ENCODE measurements around the gene CHCHD3.

The CHCHD3 gene

DNA sequence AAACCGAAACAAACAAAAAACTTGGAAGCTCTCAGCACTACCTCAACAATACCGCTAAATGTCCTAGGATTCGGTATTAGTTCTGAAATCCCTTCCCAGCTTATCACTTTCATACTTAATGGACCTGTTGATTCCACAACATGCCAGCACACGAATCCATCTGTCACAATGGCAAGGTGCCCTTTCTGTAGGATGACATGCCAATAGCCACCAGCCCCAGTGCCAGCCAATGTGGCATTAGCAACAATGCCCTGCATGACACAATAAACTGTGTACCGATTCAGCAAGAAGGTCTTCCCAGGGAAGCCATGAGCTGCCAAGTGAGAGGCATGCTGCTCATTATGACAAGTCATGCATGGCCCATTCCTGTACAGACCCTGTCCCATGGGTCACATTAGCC is 35.6 kb upstream of the CHCHD3 start:
- no peak for DNase-seq (ENCODE audit: low read depth, low spot score)
- Histone ChIP-seq H3K9ac (ENCODE audit: insufficient read length, low read depth) (no peak overlapping the region), H3K4me3 (ENCODE audit: insufficient read length, low read depth) (no peak overlapping the region), H3K27me3 (ENCODE audit: insufficient read depth, insufficient read length) (no peaks in the 10 kb centered on the region), H3K4me1 (ENCODE audit: insufficient read depth, insufficient read length) (no peaks in the 10 kb centered on the region), H3K36me3 (ENCODE audit: insufficient read depth, insufficient read length, low read length) (no peaks in the 10 kb centered on the region), H3K9me3 (ENCODE audit: insufficient read depth, low read length) (no peaks in the 10 kb centered on the region)
- TF ChIP-seq SUZ12 (IDR thresholded peaks at IDR 0.05; ENCODE audit: extremely low read depth, insufficient read depth, insufficient read length) = no peak
- TF ChIP-seq YY1 (IDR thresholded peaks at IDR 0.05; ENCODE audit: insufficient read depth, insufficient read length) = no peak
- no peak for TF ChIP-seq ZNF274 (IDR thresholded peaks at IDR 0.05; ENCODE audit: low read depth, low read length)

DNA sequence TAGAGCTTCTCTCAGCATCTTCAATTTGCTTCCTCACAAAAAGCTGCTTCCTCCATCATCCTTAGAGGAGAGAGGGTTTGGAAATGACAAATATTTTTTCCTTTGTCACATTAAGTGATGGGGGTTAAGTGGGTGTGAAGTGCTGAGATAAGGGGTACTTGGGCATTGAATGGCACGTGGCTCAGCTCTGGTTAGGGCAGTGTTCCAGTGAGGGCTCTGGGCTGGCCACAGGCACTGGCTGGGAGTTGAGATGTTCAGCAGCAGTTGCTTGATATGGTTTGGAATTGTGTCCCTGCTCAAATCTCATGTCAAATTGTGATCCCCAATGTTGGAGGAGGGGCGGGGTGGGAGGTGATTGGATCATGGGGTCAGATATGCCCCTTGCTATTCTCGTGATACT is 33.7 kb upstream of the CHCHD3 start:
- no peak overlapping the region for H3K4me3 ChIP-seq (ENCODE audit: insufficient read length, low read depth)
- no peaks in the 10 kb centered on the region for H3K27me3 ChIP-seq (ENCODE audit: insufficient read depth, insufficient read length)
- H3K9ac ChIP-seq (ENCODE audit: insufficient read length, low read depth) = no peak overlapping the region
- H3K36me3 ChIP-seq (ENCODE audit: insufficient read depth, insufficient read length, low read length) = no peaks in the 10 kb centered on the region
- peaks cover under 1% of the 10 kb centered on the region; the same call in 1 of the 2 replicates for H3K9me3 ChIP-seq (ENCODE audit: insufficient read depth, low read length)
- H3K4me1 ChIP-seq (ENCODE audit: insufficient read depth, insufficient read length) = no peaks in the 10 kb centered on the region
- no peak for DNase-seq (ENCODE audit: low read depth, low spot score)
- TF ChIP-seq YY1 (IDR thresholded peaks at IDR 0.05; ENCODE audit: insufficient read depth, insufficient read length) (no peak), SUZ12 (IDR thresholded peaks at IDR 0.05; ENCODE audit: extremely low read depth, insufficient read depth, insufficient read length) (no peak), ZNF274 (IDR thresholded peaks at IDR 0.05; ENCODE audit: low read depth, low read length) (no peak)

DNA sequence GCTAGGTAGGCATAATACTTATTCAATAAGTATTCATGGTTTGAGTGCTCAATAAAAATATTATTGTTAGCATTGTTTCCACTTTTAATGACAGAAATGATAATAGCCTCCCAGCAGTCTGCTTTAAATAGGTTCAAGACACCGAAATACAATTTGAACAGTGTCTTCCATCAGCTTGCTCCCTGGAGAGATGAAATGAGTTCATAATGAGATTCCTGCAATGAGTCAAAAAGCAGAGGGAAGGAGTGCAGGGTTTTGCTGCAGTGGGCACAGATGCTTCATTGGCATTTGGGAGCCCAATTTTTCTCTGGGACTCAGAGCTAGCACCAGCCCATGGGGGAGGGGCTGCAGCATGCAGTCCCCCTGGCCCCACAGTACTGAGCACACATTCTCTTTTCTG is 32.6 kb upstream of the CHCHD3 start:
- H3K36me3 ChIP-seq (ENCODE audit: insufficient read depth, insufficient read length, low read length) = no peaks in the 10 kb centered on the region
- no peaks in the 10 kb centered on the region for H3K27me3 ChIP-seq (ENCODE audit: insufficient read depth, insufficient read length)
- no peak overlapping the region for H3K9ac ChIP-seq (ENCODE audit: insufficient read length, low read depth)
- H3K9me3 ChIP-seq (ENCODE audit: insufficient read depth, low read length) = peaks cover 11% of the 10 kb centered on the region
- H3K4me3 ChIP-seq (ENCODE audit: insufficient read length, low read depth) = no peak overlapping the region
- DNase-seq (ENCODE audit: low read depth, low spot score) = no peak
- no peak for TF ChIP-seq SUZ12 (IDR thresholded peaks at IDR 0.05; ENCODE audit: extremely low read depth, insufficient read depth, insufficient read length)
- TF ChIP-seq ZNF274 (IDR thresholded peaks at IDR 0.05; ENCODE audit: low read depth, low read length) = no peak
- no peak for TF ChIP-seq YY1 (IDR thresholded peaks at IDR 0.05; ENCODE audit: insufficient read depth, insufficient read length)
- no peaks in the 10 kb centered on the region for H3K4me1 ChIP-seq (ENCODE audit: insufficient read depth, insufficient read length)

- Histone ChIP-seq H3K9ac (ENCODE audit: insufficient read length, low read depth) (no peak overlapping the region), H3K9me3 (ENCODE audit: insufficient read depth, low read length) (peaks cover 12% of the 10 kb centered on the region), H3K27me3 (ENCODE audit: insufficient read depth, insufficient read length) (no peaks in the 10 kb centered on the region), H3K4me1 (ENCODE audit: insufficient read depth, insufficient read length) (no peaks in the 10 kb centered on the region), H3K4me3 (ENCODE audit: insufficient read length, low read depth) (no peak overlapping the region), H3K36me3 (ENCODE audit: insufficient read depth, insufficient read length, low read length) (no peaks in the 10 kb centered on the region)
- no peak for DNase-seq (ENCODE audit: low read depth, low spot score)
- TF ChIP-seq SUZ12 (IDR thresholded peaks at IDR 0.05; ENCODE audit: extremely low read depth, insufficient read depth, insufficient read length) (no peak), YY1 (IDR thresholded peaks at IDR 0.05; ENCODE audit: insufficient read depth, insufficient read length) (no peak), ZNF274 (IDR thresholded peaks at IDR 0.05; ENCODE audit: low read depth, low read length) (no peak)
These were observed 31.1 kb upstream of the CHCHD3 start for GRCh38 chr7:133112976-133113375.

DNA sequence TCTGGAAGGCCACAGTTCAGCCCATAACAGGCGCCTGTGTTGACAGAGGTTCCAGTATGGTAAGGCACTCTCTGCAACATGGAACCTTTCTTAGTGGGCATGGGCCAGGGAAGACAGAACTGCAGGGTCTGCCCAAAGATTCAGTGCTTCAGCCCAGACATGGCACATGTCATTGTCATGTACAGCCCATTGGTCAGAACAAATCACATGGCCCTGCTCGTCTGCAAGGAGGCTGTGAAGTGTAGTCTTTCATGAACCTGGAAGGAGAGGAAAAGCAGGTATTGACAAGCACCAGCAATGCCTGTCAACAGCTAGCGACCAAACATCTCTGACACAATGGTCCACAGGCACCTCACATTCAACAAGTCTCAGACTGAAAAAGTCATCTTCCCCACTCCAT is 30.4 kb upstream of the CHCHD3 start:
- Histone ChIP-seq H3K9ac (ENCODE audit: insufficient read length, low read depth) (no peak overlapping the region), H3K27me3 (ENCODE audit: insufficient read depth, insufficient read length) (no peaks in the 10 kb centered on the region), H3K36me3 (ENCODE audit: insufficient read depth, insufficient read length, low read length) (no peaks in the 10 kb centered on the region), H3K9me3 (ENCODE audit: insufficient read depth, low read length) (peaks cover 12% of the 10 kb centered on the region), H3K4me3 (ENCODE audit: insufficient read length, low read depth) (no peak overlapping the region), H3K4me1 (ENCODE audit: insufficient read depth, insufficient read length) (no peaks in the 10 kb centered on the region)
- TF ChIP-seq ZNF274 (IDR thresholded peaks at IDR 0.05; ENCODE audit: low read depth, low read length) (no peak), SUZ12 (IDR thresholded peaks at IDR 0.05; ENCODE audit: extremely low read depth, insufficient read depth, insufficient read length) (no peak), YY1 (IDR thresholded peaks at IDR 0.05; ENCODE audit: insufficient read depth, insufficient read length) (no peak)
- DNase-seq (ENCODE audit: low read depth, low spot score) = no peak

DNA sequence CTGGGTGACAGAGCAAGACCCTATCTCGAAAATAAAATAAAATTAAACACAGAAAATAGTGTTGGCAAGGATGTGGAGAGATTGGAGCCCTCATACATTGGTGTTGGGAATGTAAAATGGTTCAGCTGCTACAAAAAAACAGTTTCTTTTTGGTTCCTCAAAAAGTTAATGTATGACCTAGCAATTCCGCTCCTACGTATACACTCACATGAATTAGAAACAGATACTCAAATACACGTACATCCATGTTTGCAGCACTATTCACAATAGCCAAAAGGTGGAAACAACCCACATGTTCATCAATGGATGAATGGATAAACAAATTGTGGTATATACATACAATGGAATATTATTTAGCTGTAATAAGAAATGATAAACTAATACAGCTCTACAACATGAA is 28.4 kb upstream of the CHCHD3 start:
- DNase-seq (ENCODE audit: low read depth, low spot score) = no peak
- peaks cover 12% of the 10 kb centered on the region for H3K9me3 ChIP-seq (ENCODE audit: insufficient read depth, low read length)
- no peak for TF ChIP-seq SUZ12 (IDR thresholded peaks at IDR 0.05; ENCODE audit: extremely low read depth, insufficient read depth, insufficient read length)
- no peak for TF ChIP-seq YY1 (IDR thresholded peaks at IDR 0.05; ENCODE audit: insufficient read depth, insufficient read length)
- no peak for TF ChIP-seq ZNF274 (IDR thresholded peaks at IDR 0.05; ENCODE audit: low read depth, low read length)
- H3K9ac ChIP-seq (ENCODE audit: insufficient read length, low read depth) = no peak overlapping the region
- no peaks in the 10 kb centered on the region for H3K27me3 ChIP-seq (ENCODE audit: insufficient read depth, insufficient read length)
- no peaks in the 10 kb centered on the region for H3K36me3 ChIP-seq (ENCODE audit: insufficient read depth, insufficient read length, low read length)
- H3K4me1 ChIP-seq (ENCODE audit: insufficient read depth, insufficient read length) = no peaks in the 10 kb centered on the region
- no peak overlapping the region for H3K4me3 ChIP-seq (ENCODE audit: insufficient read length, low read depth)

DNA sequence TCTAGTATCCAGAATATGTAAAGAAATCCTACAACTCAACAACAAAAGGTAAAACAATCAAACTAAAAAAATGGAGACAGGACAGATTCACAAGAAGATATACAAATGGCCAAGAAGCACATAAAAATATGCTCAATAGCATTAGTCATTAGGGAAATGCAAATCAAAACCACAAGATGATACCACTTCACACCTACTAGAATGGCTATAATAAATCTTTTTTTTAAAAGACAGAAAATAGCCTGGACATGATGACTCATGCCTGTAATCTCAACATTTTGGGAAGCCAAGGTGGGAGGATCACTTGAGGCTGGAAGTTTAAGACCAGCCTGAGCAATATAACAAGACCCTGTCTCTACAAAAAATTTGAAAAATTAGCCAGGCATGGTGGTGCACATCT is 27.9 kb upstream of the CHCHD3 start:
- Histone ChIP-seq H3K9me3 (ENCODE audit: insufficient read depth, low read length) (peaks cover 12% of the 10 kb centered on the region), H3K9ac (ENCODE audit: insufficient read length, low read depth) (no peak overlapping the region), H3K36me3 (ENCODE audit: insufficient read depth, insufficient read length, low read length) (no peaks in the 10 kb centered on the region), H3K27me3 (ENCODE audit: insufficient read depth, insufficient read length) (no peaks in the 10 kb centered on the region), H3K4me1 (ENCODE audit: insufficient read depth, insufficient read length) (no peaks in the 10 kb centered on the region), H3K4me3 (ENCODE audit: insufficient read length, low read depth) (no peak overlapping the region)
- TF ChIP-seq YY1 (IDR thresholded peaks at IDR 0.05; ENCODE audit: insufficient read depth, insufficient read length) = no peak
- no peak for TF ChIP-seq SUZ12 (IDR thresholded peaks at IDR 0.05; ENCODE audit: extremely low read depth, insufficient read depth, insufficient read length)
- no peak for TF ChIP-seq ZNF274 (IDR thresholded peaks at IDR 0.05; ENCODE audit: low read depth, low read length)
- DNase-seq (ENCODE audit: low read depth, low spot score) = no peak

DNA sequence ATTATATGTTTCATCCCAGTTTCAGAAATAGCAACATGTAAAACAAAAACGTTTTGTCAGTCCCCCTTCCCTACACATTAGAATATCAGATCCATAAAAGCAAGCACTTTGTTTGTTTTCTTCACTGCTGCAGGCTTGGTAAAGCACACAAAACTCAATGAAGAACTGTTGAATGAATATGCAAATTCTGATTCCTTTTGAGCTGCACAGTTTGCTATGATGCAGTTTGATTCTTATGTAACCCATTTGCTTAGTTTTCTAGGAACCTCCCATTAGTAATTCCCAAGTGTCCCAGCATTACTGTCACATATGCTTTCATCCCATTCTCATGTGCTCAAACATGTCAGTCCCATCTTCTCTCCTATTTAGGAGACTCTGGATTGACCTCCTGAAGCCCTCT is 26.1 kb upstream of the CHCHD3 start:
- H3K4me3 ChIP-seq (ENCODE audit: insufficient read length, low read depth) = no peak overlapping the region
- DNase-seq (ENCODE audit: low read depth, low spot score) = no peak
- H3K36me3 ChIP-seq (ENCODE audit: insufficient read depth, insufficient read length, low read length) = no peaks in the 10 kb centered on the region
- peaks cover 12% of the 10 kb centered on the region for H3K9me3 ChIP-seq (ENCODE audit: insufficient read depth, low read length)
- no peak overlapping the region for H3K9ac ChIP-seq (ENCODE audit: insufficient read length, low read depth)
- TF ChIP-seq YY1 (IDR thresholded peaks at IDR 0.05; ENCODE audit: insufficient read depth, insufficient read length) = no peak
- no peak for TF ChIP-seq SUZ12 (IDR thresholded peaks at IDR 0.05; ENCODE audit: extremely low read depth, insufficient read depth, insufficient read length)
- TF ChIP-seq ZNF274 (IDR thresholded peaks at IDR 0.05; ENCODE audit: low read depth, low read length) = no peak
- H3K4me1 ChIP-seq (ENCODE audit: insufficient read depth, insufficient read length) = no peaks in the 10 kb centered on the region
- H3K27me3 ChIP-seq (ENCODE audit: insufficient read depth, insufficient read length) = no peaks in the 10 kb centered on the region

Data from NT2/D1 (cell line).